ENCODE results near the gene AGTRAP. TPM values are rescaled to one million over a fixed set of nuclear protein-coding genes. Genes with fewer than 3 reads are reported as not detected.

Gene AGTRAP
- total and polyA plus RNA-seq, 2 donors (not counting 3 experiments of a cell fraction or from before 2014, with no cell fraction given) = 41.6 to 101 TPM

DNA sequence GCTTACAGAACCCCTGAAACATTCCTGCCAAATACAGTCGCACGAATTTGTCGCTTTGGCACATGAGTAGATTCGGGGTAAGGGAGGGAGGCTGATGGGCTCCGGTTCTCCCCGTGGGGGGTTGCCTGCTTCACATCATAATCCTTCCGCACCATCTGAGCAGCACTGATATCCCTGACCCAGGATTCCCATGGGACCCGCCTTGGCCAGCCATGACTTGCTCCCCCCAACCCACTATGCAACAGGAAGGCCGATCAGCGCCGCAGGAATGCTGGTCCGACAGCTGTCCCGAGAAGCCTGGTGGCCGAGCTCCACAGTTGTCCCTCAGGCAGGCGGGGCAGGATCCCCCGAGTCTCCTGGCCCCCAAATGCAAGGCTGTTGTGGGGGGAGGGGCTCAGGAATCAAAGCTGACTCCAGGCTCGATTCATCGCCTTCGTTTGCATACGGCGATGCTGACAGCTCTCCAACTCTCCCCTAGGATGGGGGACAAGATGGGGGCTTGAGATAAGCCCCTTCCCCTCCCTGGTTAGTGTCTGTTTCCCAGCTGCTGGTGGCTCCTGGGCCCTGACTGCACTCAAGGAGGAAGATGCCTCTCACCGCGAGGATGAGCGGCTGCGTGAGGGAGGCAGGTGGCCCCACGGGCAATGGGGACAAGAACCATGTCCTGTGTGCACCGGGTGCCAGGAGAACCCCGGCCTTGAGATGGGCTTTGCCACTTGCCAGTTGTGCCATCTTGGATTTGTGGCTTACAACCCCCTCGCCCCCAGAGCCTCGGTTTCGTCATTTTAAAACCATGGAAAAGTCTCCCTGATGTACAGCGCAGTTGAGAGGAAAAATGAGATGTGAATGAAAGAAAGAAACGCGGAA, 35.1 kb upstream of the AGTRAP start:
- no peak overlapping the region for H3K9ac ChIP-seq (replicated peaks; ENCODE audit: extremely low read depth, insufficient read depth, low read length)
- no peak overlapping the region for H3K27ac ChIP-seq (ENCODE audit: insufficient read depth, low read depth, low read length)
- dilution Hi-C loops (cut with MboI; ENCODE audit: extremely low pct_ligation_motif_present, low sequenced_read_pairs) = no loop called here
- intact Hi-C loops (cut with micrococcal nuclease) = no loop called here
- no peaks in the 10 kb centered on the region for H3K79me2 ChIP-seq (ENCODE audit: control insufficient read depth, insufficient read depth, low read length)
- H3K27me3 ChIP-seq (ENCODE audit: control insufficient read depth in 2 of 2, insufficient read depth in 2 of 2, low read length in 2 of 2) = peaks cover 12 to 20% of the 10 kb centered on the region in 2 experiments
- POLR2A ChIA-PET = no interaction called here
- DNase-seq (ENCODE audit: low read depth, low spot score) (no peak), FAIRE-seq (no peak)
- H2AFZ ChIP-seq (ENCODE audit: low read depth, low read length) = no peak overlapping the region
- TF ChIP-seq, protein P1, sequence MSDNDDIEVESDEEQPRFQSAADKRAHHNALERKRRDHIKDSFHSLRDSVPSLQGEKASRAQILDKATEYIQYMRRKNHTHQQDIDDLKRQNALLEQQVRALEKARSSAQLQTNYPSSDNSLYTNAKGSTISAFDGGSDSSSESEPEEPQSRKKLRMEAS (IDR thresholded peaks at IDR 0.05; ENCODE audit: insufficient read depth, insufficient read length) = no peak
- TF ChIP-seq JUN (IDR thresholded peaks at IDR 0.05; ENCODE audit: borderline replicate concordance, insufficient read depth, insufficient read length, low read depth) (no peak), EZH2 (IDR thresholded peaks at IDR 0.05; ENCODE audit: borderline replicate concordance, low read depth, low read length, severe bottlenecking) (no peak), POLR2A (IDR thresholded peaks at IDR 0.05; ENCODE audit: low read depth, low read length) (no peak), GATA2 (IDR thresholded peaks at IDR 0.05; ENCODE audit: insufficient read depth, insufficient read length, low read depth, low read length) (no peak), FOS (IDR thresholded peaks at IDR 0.05; ENCODE audit: borderline replicate concordance, insufficient read depth, low read length) (no peak), MYC (IDR thresholded peaks at IDR 0.05; ENCODE audit: low read depth, low read length) (no peak), POLR2AphosphoS5 (IDR thresholded peaks at IDR 0.05; ENCODE audit: insufficient read depth, low read depth, low read length) (no peak)
- TF ChIP-seq, protein P2, sequence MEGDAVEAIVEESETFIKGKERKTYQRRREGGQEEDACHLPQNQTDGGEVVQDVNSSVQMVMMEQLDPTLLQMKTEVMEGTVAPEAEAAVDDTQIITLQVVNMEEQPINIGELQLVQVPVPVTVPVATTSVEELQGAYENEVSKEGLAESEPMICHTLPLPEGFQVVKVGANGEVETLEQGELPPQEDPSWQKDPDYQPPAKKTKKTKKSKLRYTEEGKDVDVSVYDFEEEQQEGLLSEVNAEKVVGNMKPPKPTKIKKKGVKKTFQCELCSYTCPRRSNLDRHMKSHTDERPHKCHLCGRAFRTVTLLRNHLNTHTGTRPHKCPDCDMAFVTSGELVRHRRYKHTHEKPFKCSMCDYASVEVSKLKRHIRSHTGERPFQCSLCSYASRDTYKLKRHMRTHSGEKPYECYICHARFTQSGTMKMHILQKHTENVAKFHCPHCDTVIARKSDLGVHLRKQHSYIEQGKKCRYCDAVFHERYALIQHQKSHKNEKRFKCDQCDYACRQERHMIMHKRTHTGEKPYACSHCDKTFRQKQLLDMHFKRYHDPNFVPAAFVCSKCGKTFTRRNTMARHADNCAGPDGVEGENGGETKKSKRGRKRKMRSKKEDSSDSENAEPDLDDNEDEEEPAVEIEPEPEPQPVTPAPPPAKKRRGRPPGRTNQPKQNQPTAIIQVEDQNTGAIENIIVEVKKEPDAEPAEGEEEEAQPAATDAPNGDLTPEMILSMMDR (IDR thresholded peaks at IDR 0.05; ENCODE audit: extremely low read depth in 1 of 2, insufficient read depth in 1 of 2, low read depth in 1 of 2, low read length in 2 of 2) = no peak
- no peaks in the 10 kb centered on the region for H3K9me1 ChIP-seq (replicated peaks; ENCODE audit: control insufficient read depth, extremely low read depth, insufficient read depth, low read length)
- no peaks in the 10 kb centered on the region for H3K36me3 ChIP-seq (ENCODE audit: control insufficient read depth in 2 of 2, extremely low read depth in 1 of 2, insufficient read depth in 2 of 2, low read length in 2 of 2)
- no peaks in the 10 kb centered on the region for H3K9me3 ChIP-seq (replicated peaks; ENCODE audit: control insufficient read depth, insufficient read depth, low read length)
- no peak overlapping the region for H3K4me3 ChIP-seq (replicated peaks in 1 of 3; ENCODE audit: insufficient read depth in 1 of 3, low read depth in 1 of 3, low read length in 3 of 3)
- CTCF ChIA-PET = interaction anchor here (1.0 to 3.5 kb wide), 5 partner anchors 10 to 663 kb away, joined by 3 to 17 read pairs (median 4); no protein-coding TSS in a partner anchor
- H3K4me1 ChIP-seq (ENCODE audit: control insufficient read depth, extremely low read depth, insufficient read depth, low read length) = no peaks in the 10 kb centered on the region
- no peak overlapping the region for H3K4me2 ChIP-seq (ENCODE audit: insufficient read depth, low read length)
- BruUV-seq (replicated peaks) = no TSS peak
- H4K20me1 ChIP-seq (replicated peaks; ENCODE audit: control insufficient read depth, extremely low read depth, insufficient read depth, low read length) = no peaks in the 10 kb centered on the region
